HepG2 (cell line): ENCODE data around the gene GBGT1. TPM values are rescaled to one million over a fixed set of nuclear protein-coding genes. Genes with fewer than 3 reads are reported as not detected.

ENCODE experiments used
- ATAC-seq: fragments of 200-7000 bp; cut with Tn5 transposase; 3 replicates; pipeline ENCODE4 v1.9.1; 2020; ENCODE audit warnings: mild to moderate bottlenecking, moderate library complexity
- BruUV-seq: library from RNA; stranded (reverse); fragments of 400-500 nt; replicated peaks from 2 replicates; lab custom pipeline; 2021; lab: Mats Ljungman, UMichigan
- CTCF ChIA-PET: fragments of 300-600 bp; formaldehyde crosslinking; extraction: SDS; loops from one replicate; lab custom pipeline; 2021; ENCODE audit warnings: low total read pairs, inconsistent platforms, low intra/inter-chr PET ratio; lab: Yijun Ruan, JAX
- POLR2A ChIA-PET: fragments of 350-600 bp; sonication (Branson Sonifier 250); formaldehyde crosslinking; loops from one replicate; lab custom pipeline; 2020; ENCODE audit warnings: antibody characterized with exemption, inconsistent platforms; lab: Yijun Ruan, JAX
- DNase-seq: peaks from one replicate; pipeline ENCODE4 v3.0.0-alpha.2; 2015; ENCODE audit warnings: low spot score
- FAIRE-seq: peaks from 3 replicates; lab custom pipeline; 2011; peaks lifted over from hg19 to GRCh38; lab: Jason Lieb, UNC
- H2AFZ ChIP-seq: one replicate; pipeline ENCODE4 v1.6.1; 2011; ENCODE audit warnings: low read length, inconsistent platforms
- H3K27ac ChIP-seq: fragments of 300-600 bp; 3 replicates; pipeline ENCODE4 v1.8.0; 2011; ENCODE audit warnings: mixed run types, mild to moderate bottlenecking, mixed read lengths, low read length, inconsistent platforms; ENCODE audit not compliant: insufficient read depth; ENCODE audit errors: extremely low read length
- H3K27me3 ChIP-seq, 2 experiments: fragments of 200-600 bp in 1 of 2; 2 replicates in 1 of 2; 3 replicates in 1 of 2; pipeline versions ENCODE4 v1.6.0 to v1.8.0; 2011; ENCODE audit warnings: low read length in 2 of 2, mild to moderate bottlenecking in 2 of 2, moderate library complexity in 2 of 2, inconsistent platforms in 1 of 2; ENCODE audit not compliant: insufficient read depth in 2 of 2, control insufficient read depth in 1 of 2
- H3K36me3 ChIP-seq, 2 experiments: fragments of 200-600 bp in 1 of 2; replicated peaks in 1 of 2; 2 replicates in 1 of 2; 3 replicates in 1 of 2; pipeline versions ENCODE4 v1.5.1 to v1.8.0; 2011; ENCODE audit warnings: low read length in 2 of 2, inconsistent platforms in 1 of 2; ENCODE audit not compliant: insufficient read depth in 2 of 2, control insufficient read depth in 1 of 2
- H3K4me1 ChIP-seq: 2 replicates; pipeline ENCODE4 v1.5.1; 2012; ENCODE audit warnings: low read length, inconsistent platforms; ENCODE audit not compliant: insufficient read depth
- H3K4me2 ChIP-seq: 2 replicates; pipeline ENCODE4 v1.6.0; 2011; ENCODE audit warnings: low read depth, low read length, inconsistent platforms
- H3K4me3 ChIP-seq, 3 experiments: fragments of 200-600 bp in 1 of 3; sonication (generic), shearing (Covaris generic) in 1 of 3; replicated peaks in 1 of 3; 2 replicates each; pipeline ENCODE4 v1.5.1; 2011 to 2016; ENCODE audit warnings: low read length in 3 of 3, inconsistent platforms in 2 of 3, low read depth in 2 of 3, mild to moderate bottlenecking in 2 of 3, control low read depth in 1 of 3, mixed read lengths in 1 of 3; ENCODE audit not compliant: insufficient read depth in 1 of 3
- H3K79me2 ChIP-seq: one replicate; pipeline ENCODE4 v1.6.1; 2011; ENCODE audit warnings: low read length, inconsistent platforms; ENCODE audit not compliant: insufficient read depth
- H3K9ac ChIP-seq: 2 replicates; pipeline ENCODE4 v1.6.0; 2011; ENCODE audit warnings: mild to moderate bottlenecking, low read depth, low read length, inconsistent platforms; ENCODE audit not compliant: insufficient read depth
- H3K9me3 ChIP-seq: 2 replicates; pipeline ENCODE4 v1.5.1; 2012; ENCODE audit warnings: mild to moderate bottlenecking, low read length
- H4K20me1 ChIP-seq: 2 replicates; pipeline ENCODE4 v1.6.0; 2011; ENCODE audit warnings: inconsistent platforms, mild to moderate bottlenecking, low read length, moderate library complexity; ENCODE audit not compliant: insufficient read depth
- BATF2 ChIP-seq: sonication (generic); formaldehyde crosslinking; IDR thresholded peaks from 2 replicates; pipeline ENCODE4 v1.8.0; 2022; ENCODE audit warnings: mild to moderate bottlenecking, missing genetic modification reagents, moderate library complexity
- GLI4 ChIP-seq: sonication (generic); formaldehyde crosslinking; IDR thresholded peaks from 2 replicates; pipeline ENCODE4 v1.5.1; 2020; ENCODE audit warnings: missing genetic modification reagents, mild to moderate bottlenecking, moderate library complexity, borderline replicate concordance
- HNRNPK ChIP-seq: fragments of 200-400 bp; formaldehyde crosslinking; IDR thresholded peaks from 2 replicates; pipeline ENCODE4 v1.6.1; 2018; ENCODE audit warnings: low read length, low read depth, moderate library complexity, mild to moderate bottlenecking; ENCODE audit not compliant: poor library complexity, severe bottlenecking
- KLF12 ChIP-seq: sonication (generic); formaldehyde crosslinking; IDR thresholded peaks from 2 replicates; pipeline ENCODE4 v1.4.0; 2020; ENCODE audit warnings: missing genetic modification reagents, borderline replicate concordance
- KMT2B ChIP-seq: IDR thresholded peaks from 2 replicates; pipeline ENCODE4 v1.6.1; 2016; ENCODE audit warnings: missing genetic modification reagents, missing compliant biosample characterization
- NRL ChIP-seq: sonication (generic); formaldehyde crosslinking; IDR thresholded peaks from 2 replicates; pipeline ENCODE4 v1.5.0; 2020; ENCODE audit warnings: missing genetic modification reagents, mild to moderate bottlenecking, moderate library complexity, borderline replicate concordance
- POLR2AphosphoS2 ChIP-seq: IDR thresholded peaks from 2 replicates; pipeline ENCODE4 v1.6.1; 2011; ENCODE audit warnings: low read depth, low read length, improper control_type of control experiment
- TERF1 ChIP-seq: sonication (generic); formaldehyde crosslinking; IDR thresholded peaks from 2 replicates; pipeline ENCODE4 v1.8.0; 2022; ENCODE audit warnings: mild to moderate bottlenecking, missing genetic modification reagents, moderate library complexity
- ZFP36L2 ChIP-seq: sonication (generic); formaldehyde crosslinking; IDR thresholded peaks from 2 replicates; pipeline ENCODE4 v1.4.0; 2020; ENCODE audit warnings: missing genetic modification reagents
- ZNF30 ChIP-seq: sonication (generic); formaldehyde crosslinking; IDR thresholded peaks from 2 replicates; pipeline ENCODE4 v1.5.0; 2020; ENCODE audit warnings: mild to moderate bottlenecking, missing genetic modification reagents
- ZNF549 ChIP-seq: sonication (generic); formaldehyde crosslinking; IDR thresholded peaks from 2 replicates; pipeline ENCODE4 v1.5.0; 2020; ENCODE audit warnings: missing genetic modification reagents
- ZNF747 ChIP-seq: sonication (generic); formaldehyde crosslinking; IDR thresholded peaks from 2 replicates; pipeline ENCODE4 v1.8.1; 2023; ENCODE audit warnings: missing genetic modification reagents, mild to moderate bottlenecking, borderline replicate concordance
- ZNF878 ChIP-seq: sonication (generic); formaldehyde crosslinking; IDR thresholded peaks from 2 replicates; pipeline ENCODE4 v1.8.1; 2023; ENCODE audit warnings: mild to moderate bottlenecking, missing genetic modification reagents, moderate library complexity
- ZSCAN30 ChIP-seq: sonication (generic); formaldehyde crosslinking; IDR thresholded peaks from 2 replicates; pipeline ENCODE4 v1.5.0; 2020; ENCODE audit warnings: mild to moderate bottlenecking, missing genetic modification reagents
- WGBS: methylation state at CpG from one replicate; pipeline ENCODE4 v1.1.6; 2017; ENCODE audit warnings: low lambda C conversion rate; 5-methylcytosine and 5-hydroxymethylcytosine counted together
- in situ Hi-C: cut with HindIII; loops from 2 replicates; pipeline ENCODE4 v1.10.0; 2017; ENCODE audit warnings: low pct_unique_long_range_greater_than_20kb; ENCODE audit not compliant: extremely low pct_ligation_motif_present
- intact Hi-C: fragments of 100-400 bp; cut with micrococcal nuclease; formaldehyde crosslinking; loops from one replicate; pipeline ENCODE4 v1.10.0; 2022; ENCODE audit not compliant: unreplicated experiment
- polyA plus RNA-seq, 8 experiments: library from polyadenylated mRNA; depleted of rRNA in 3 of 8; stranded (reverse) in 7 of 8; unstranded in 1 of 8; fragments of >200 nt; fragmentation: Illumina TruSeq in 4 of 8; extraction: Trizol in 4 of 8; gene quantifications; 2 replicates each; pipeline versions ENCODE4 v1.2.1 to v1.2.3, GENCODE V29; 2011 to 2016; ENCODE audit warnings: low read depth in 4 of 8, missing spikeins in 1 of 8, mixed read lengths in 1 of 8; ENCODE audit not compliant: insufficient read depth in 1 of 8
- total RNA-seq, 5 experiments: library from RNA; depleted of rRNA; stranded (reverse); fragments of >200 nt; fragmentation: Illumina TruSeq; extraction: Trizol; gene quantifications; 2 replicates each; pipeline ENCODE4 v1.2.3, GENCODE V29; 2016; ENCODE audit warnings: low read depth in 1 of 5

The GBGT1 gene
- total and polyA plus RNA-seq, 2 of the 13 experiments (the other 11 are each of a cell fraction or from before 2014, with no cell fraction given) = not detected

GRCh38 chr9:133142684-133143622 is 20.8 kb downstream of the GBGT1 start:
- in situ Hi-C loops (loop anchor here (10.0 kb wide), 1 partner anchor 98 kb away; no protein-coding TSS in a partner anchor), intact Hi-C loops (no loop called here)
- H3K4me2 ChIP-seq = no peak overlapping the region
- H3K27ac ChIP-seq = no peak overlapping the region
- TF ChIP-seq POLR2AphosphoS2 (no peak), NRL (CRISPR knock-in tag) (0 out of 2 replicates have a peak, but pooled peaks have one; percentile 13)
- no peaks in the 10 kb centered on the region; a peak in 1 of 5 replicates for H3K27me3 ChIP-seq
- peaks cover 10% of the 10 kb centered on the region; the same call in 1 of the 2 replicates for H4K20me1 ChIP-seq
- no peak overlapping the region for H3K4me3 ChIP-seq
- no peaks in the 10 kb centered on the region for H3K9me3 ChIP-seq
- no peak overlapping the region for H2AFZ ChIP-seq
- ChIA-PET POLR2A (interaction anchor here (1.2 to 2.3 kb wide), 3 partner anchors 7 to 316 kb away, joined by 3 to 14 read pairs (median 3); partner anchors contain the start of gene CACFD1), CTCF (no interaction called here)
- FAIRE-seq = no peak
- no peaks in the 10 kb centered on the region for H3K36me3 ChIP-seq
- H3K9ac ChIP-seq = no peak overlapping the region
- WGBS = 70% methylated on average over 11 of the region's 18 CpGs
- H3K79me2 ChIP-seq = peaks cover 6% of the 10 kb centered on the region
- no peak for ATAC-seq
- peaks cover 66% of the 10 kb centered on the region for H3K4me1 ChIP-seq
- DNase-seq = no peak
- no TSS peak for BruUV-seq

GRCh38 chr9:133141833-133142595 is 21.7 kb downstream of the GBGT1 start:
- ATAC-seq = no peak
- Histone ChIP-seq H3K27ac (no peak overlapping the region), H3K79me2 (peaks cover 2% of the 10 kb centered on the region), H2AFZ (no peak overlapping the region), H3K9me3 (no peaks in the 10 kb centered on the region), H3K36me3 (no peaks in the 10 kb centered on the region), H3K4me1 (peaks cover 57% of the 10 kb centered on the region), H4K20me1 (peaks cover 7% of the 10 kb centered on the region; the same call in 1 of the 2 replicates), H3K4me3 (no peak overlapping the region), H3K4me2 (no peak overlapping the region), H3K9ac (no peak overlapping the region), H3K27me3 (no peaks in the 10 kb centered on the region)
- CTCF ChIA-PET = no interaction called here
- no TSS peak for BruUV-seq
- intact Hi-C loops (no loop called here), in situ Hi-C loops (loop anchor here (10.0 kb wide), 1 partner anchor 97 kb away; no protein-coding TSS in a partner anchor)
- no peak for FAIRE-seq
- POLR2A ChIA-PET = no interaction called here
- DNase-seq = no peak
- 100% methylated on average over 6 of the region's 16 CpGs for WGBS
- no peak for TF ChIP-seq ZNF549 (CRISPR knock-in tag)
- no peak for TF ChIP-seq KLF12 (CRISPR knock-in tag)
- TF ChIP-seq ZSCAN30 = no peak
- TF ChIP-seq GLI4 (CRISPR knock-in tag) = no peak
- no peak for TF ChIP-seq ZFP36L2
- no peak for TF ChIP-seq KMT2B (CRISPR knock-in tag)
- TF ChIP-seq ZNF30 (CRISPR knock-in tag) = no peak
- TF ChIP-seq HNRNPK = no peak
- no peak for TF ChIP-seq TERF1
- no peak for TF ChIP-seq BATF2 (CRISPR knock-in tag)
- no peak for TF ChIP-seq ZNF878 (CRISPR knock-in tag)
- no peak for TF ChIP-seq ZNF747 (CRISPR knock-in tag)
